Measurements from ENCODE around the gene CALCOCO1. TPM values are rescaled to one million over a fixed set of nuclear protein-coding genes. Genes with fewer than 3 reads are reported as not detected.
A peak's percentile ranks its signal among the peaks of the same experiment; 100 is the strongest.

The CALCOCO1 gene
- polyA plus RNA-seq, 3 donors = 60.1 to 238 (median 69.6) TPM

DNA sequence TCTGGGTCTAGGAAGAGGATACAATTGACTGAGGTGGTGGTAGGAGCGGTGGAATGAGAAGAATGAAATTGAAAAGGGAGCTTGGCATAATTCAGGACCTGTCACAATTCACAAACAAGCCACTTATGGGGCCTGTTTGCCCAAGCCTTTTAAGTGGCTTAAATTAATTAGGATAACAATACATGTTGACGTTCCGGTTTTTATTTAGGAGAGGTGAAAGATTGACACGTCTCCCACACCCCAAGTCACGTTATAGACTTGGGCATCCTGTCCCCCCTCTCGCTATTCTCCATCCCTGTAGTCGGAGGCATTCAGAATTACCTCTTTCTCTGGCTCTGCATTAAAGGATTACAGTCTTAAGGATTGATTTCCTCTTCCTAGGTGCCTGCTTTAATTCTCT, 954 bp upstream of the CALCOCO1 start:
- peaks cover 10 to 19% (median 12%) of the 10 kb centered on the region in 3 donors for H3K27me3 Mint-ChIP-seq (ENCODE audit: low read depth in 3 of 3)
- H3K27ac Mint-ChIP-seq = peak overlapping the region in 1 of 7 donors; percentile 95
- TF ChIP-seq, protein P1, sequence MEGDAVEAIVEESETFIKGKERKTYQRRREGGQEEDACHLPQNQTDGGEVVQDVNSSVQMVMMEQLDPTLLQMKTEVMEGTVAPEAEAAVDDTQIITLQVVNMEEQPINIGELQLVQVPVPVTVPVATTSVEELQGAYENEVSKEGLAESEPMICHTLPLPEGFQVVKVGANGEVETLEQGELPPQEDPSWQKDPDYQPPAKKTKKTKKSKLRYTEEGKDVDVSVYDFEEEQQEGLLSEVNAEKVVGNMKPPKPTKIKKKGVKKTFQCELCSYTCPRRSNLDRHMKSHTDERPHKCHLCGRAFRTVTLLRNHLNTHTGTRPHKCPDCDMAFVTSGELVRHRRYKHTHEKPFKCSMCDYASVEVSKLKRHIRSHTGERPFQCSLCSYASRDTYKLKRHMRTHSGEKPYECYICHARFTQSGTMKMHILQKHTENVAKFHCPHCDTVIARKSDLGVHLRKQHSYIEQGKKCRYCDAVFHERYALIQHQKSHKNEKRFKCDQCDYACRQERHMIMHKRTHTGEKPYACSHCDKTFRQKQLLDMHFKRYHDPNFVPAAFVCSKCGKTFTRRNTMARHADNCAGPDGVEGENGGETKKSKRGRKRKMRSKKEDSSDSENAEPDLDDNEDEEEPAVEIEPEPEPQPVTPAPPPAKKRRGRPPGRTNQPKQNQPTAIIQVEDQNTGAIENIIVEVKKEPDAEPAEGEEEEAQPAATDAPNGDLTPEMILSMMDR (IDR thresholded peaks at IDR 0.05) = no peak
- H3K4me3 Mint-ChIP-seq = peak overlapping the region; percentile 96 to 97
- Histone ChIP-seq H2AFZ (ENCODE audit: insufficient read depth, low read depth, low read length, poor library complexity, severe bottlenecking) (peak overlapping the region; percentile 93), H3K4me2 (replicated peaks; ENCODE audit: extremely low read depth, low read length, poor library complexity, severe bottlenecking) (peak overlapping the region; percentile 96), H3K9ac (ENCODE audit: insufficient read depth, low read length, poor library complexity, severe bottlenecking) (peak overlapping the region; percentile 44), H3K9me3 (replicated peaks in 1 of 2; ENCODE audit: control insufficient read depth in 1 of 2, insufficient read depth in 1 of 2, low read length in 2 of 2) (no peaks in the 10 kb centered on the region), H3K27ac (ENCODE audit: low read depth in 1 of 2, low read length in 2 of 2) (peak overlapping the region in 1 of 2 donors; percentile 81), H4K20me1 (ENCODE audit: insufficient read depth, low read length) (peaks cover 17% of the 10 kb centered on the region), H3K36me3 (replicated peaks in 1 of 2; ENCODE audit: control insufficient read depth in 1 of 2, insufficient read depth in 2 of 2, low read length in 2 of 2) (peaks cover 16 to 22% of the 10 kb centered on the region in 2 donors), H3K79me2 (ENCODE audit: insufficient read depth, low read length) (no peaks in the 10 kb centered on the region), H3K4me3 (replicated peaks in 1 of 3; ENCODE audit: low read depth in 2 of 3, low read length in 3 of 3) (peak overlapping the region in 1 of 3 experiments; percentile 98), H3K4me1 (ENCODE audit: control insufficient read depth in 1 of 2, insufficient read depth in 2 of 2, low read length in 2 of 2) (peaks cover 16 to 20% of the 10 kb centered on the region in 2 donors), H3K27me3 (ENCODE audit: control insufficient read depth in 2 of 2, insufficient read depth in 2 of 2, low read length in 2 of 2) (peaks cover 4 to 8% of the 10 kb centered on the region in 2 donors)
- no peak for DNase-seq
- intact Hi-C loops (cut with micrococcal nuclease) = loop anchor here in 1 of 2 donors (5.0 kb wide), 1 partner anchor 459 kb away; the partner anchor contains the start of gene SMUG1
- H3K9me3 Mint-ChIP-seq = no peaks in the 10 kb centered on the region
- H3K4me1 Mint-ChIP-seq = peaks cover 15% of the 10 kb centered on the region
- WGBS (ENCODE audit: insufficient coverage) = 90% methylated on average over 2 of the region's 7 CpGs
- H3K36me3 Mint-ChIP-seq = peaks cover 22 to 24% of the 10 kb centered on the region in 2 donors

GRCh38 chr12:53726946-53727309, 324 bp downstream of the CALCOCO1 start:
- H3K27ac Mint-ChIP-seq = peak overlapping the region; percentile 61 to 97 (median 92)
- Histone ChIP-seq H3K4me1 (ENCODE audit: control insufficient read depth in 1 of 2, insufficient read depth in 2 of 2, low read length in 2 of 2) (peaks cover 16 to 20% of the 10 kb centered on the region in 2 donors), H2AFZ (ENCODE audit: insufficient read depth, low read depth, low read length, poor library complexity, severe bottlenecking) (peak overlapping the region; percentile 93), H3K4me3 (replicated peaks in 1 of 3; ENCODE audit: low read depth in 2 of 3, low read length in 3 of 3) (peak overlapping the region; percentile 54 to 98 (median 62)), H3K27me3 (ENCODE audit: control insufficient read depth in 2 of 2, insufficient read depth in 2 of 2, low read length in 2 of 2) (no peaks in the 10 kb centered on the region), H3K9me3 (replicated peaks in 1 of 2; ENCODE audit: control insufficient read depth in 1 of 2, insufficient read depth in 1 of 2, low read length in 2 of 2) (no peaks in the 10 kb centered on the region), H4K20me1 (ENCODE audit: insufficient read depth, low read length) (peaks cover 17% of the 10 kb centered on the region), H3K27ac (ENCODE audit: low read depth in 1 of 2, low read length in 2 of 2) (peak overlapping the region in 1 of 2 donors; percentile 81), H3K4me2 (replicated peaks; ENCODE audit: extremely low read depth, low read length, poor library complexity, severe bottlenecking) (peak overlapping the region; percentile 96), H3K36me3 (replicated peaks in 1 of 2; ENCODE audit: control insufficient read depth in 1 of 2, insufficient read depth in 2 of 2, low read length in 2 of 2) (peaks cover 28 to 35% of the 10 kb centered on the region in 2 donors), H3K9ac (ENCODE audit: insufficient read depth, low read length, poor library complexity, severe bottlenecking) (peak overlapping the region; percentile 67), H3K79me2 (ENCODE audit: insufficient read depth, low read length) (no peaks in the 10 kb centered on the region)
- H3K9me3 Mint-ChIP-seq = no peaks in the 10 kb centered on the region
- peaks cover 35 to 36% of the 10 kb centered on the region in 2 donors for H3K36me3 Mint-ChIP-seq
- peaks cover 15% of the 10 kb centered on the region for H3K4me1 Mint-ChIP-seq
- no peak for DNase-seq
- H3K27me3 Mint-ChIP-seq (ENCODE audit: low read depth in 3 of 3) = peaks cover 4 to 13% (median 5%) of the 10 kb centered on the region in 3 donors
- H3K4me3 Mint-ChIP-seq = peak overlapping the region; percentile 96 to 97
- TF ChIP-seq, protein P1 (IDR thresholded peaks at IDR 0.05) = no peak
- intact Hi-C loops (cut with micrococcal nuclease) = loop anchor here in 1 of 2 donors (5.0 kb wide), 1 partner anchor 460 kb away; the partner anchor contains the start of gene SMUG1
- WGBS (ENCODE audit: insufficient coverage) = 0% methylated on average over 5 of the region's 15 CpGs
